Lung (tissue), 12 donors: ENCODE data around the gene SSR3. TPM values are rescaled to one million over a fixed set of nuclear protein-coding genes. Genes with fewer than 3 reads are reported as not detected.

ENCODE experiments used
- ATAC-seq: fragments of 200-7000 bp; cut with Tn5 transposase; one replicate; pipeline ENCODE4 v1.9.1; 2020; ENCODE audit warnings: moderate number of reproducible peaks; ENCODE audit not compliant: insufficient read depth, low FRiP score
- DNase-seq, 3 donors: peaks; one replicate each; pipeline ENCODE4 v3.0.0-alpha.2; 2013 to 2017
- H3K27ac ChIP-seq, 2 donors: one replicate each; pipeline ENCODE4 v1.5.1; 2013; ENCODE audit warnings: mild to moderate bottlenecking in 2 of 2, moderate library complexity in 2 of 2, control low read depth in 1 of 2, inconsistent platforms in 1 of 2, low read depth in 1 of 2, low read length in 1 of 2
- H3K27me3 ChIP-seq, 3 donors: one replicate each; pipeline ENCODE4 v1.5.1; 2013; ENCODE audit warnings: low read length in 2 of 3; ENCODE audit not compliant: control insufficient read depth in 3 of 3, insufficient read depth in 3 of 3
- H3K36me3 ChIP-seq, 4 donors: one replicate each; pipeline ENCODE4 v1.5.1; 2013; ENCODE audit warnings: low read length in 4 of 4, mild to moderate bottlenecking in 1 of 4, moderate library complexity in 1 of 4; ENCODE audit not compliant: control insufficient read depth in 4 of 4, insufficient read depth in 4 of 4
- H3K4me1 ChIP-seq, 5 donors: one replicate each; pipeline ENCODE4 v1.5.1; 2013; ENCODE audit warnings: low read length in 5 of 5, mild to moderate bottlenecking in 2 of 5, moderate library complexity in 1 of 5; ENCODE audit not compliant: control insufficient read depth in 5 of 5, insufficient read depth in 5 of 5
- H3K4me3 ChIP-seq: one replicate; pipeline ENCODE4 v1.5.1; 2013; ENCODE audit warnings: mild to moderate bottlenecking, control low read depth, moderate library complexity
- H3K9ac ChIP-seq, 2 donors: one replicate each; pipeline ENCODE4 v1.5.1; 2013; ENCODE audit warnings: low read length in 2 of 2, control low read depth in 1 of 2; ENCODE audit not compliant: insufficient read depth in 1 of 2
- H3K9me3 ChIP-seq, 4 donors: one replicate each; pipeline ENCODE4 v1.5.1; 2013; ENCODE audit warnings: low read length in 3 of 4, mild to moderate bottlenecking in 1 of 4, moderate library complexity in 1 of 4; ENCODE audit not compliant: control insufficient read depth in 4 of 4, insufficient read depth in 3 of 4
- CTCF ChIP-seq: IDR thresholded peaks from 2 replicates; pipeline ENCODE4 v1.5.1; 2012; ENCODE audit warnings: mild to moderate bottlenecking; ENCODE audit errors: control extremely low read depth, extremely low read depth
- WGBS, 2 donors: extraction: QIAGEN DNeasy Blood & Tissue Kit; methylation state at CpG; one replicate each; pipeline ENCODE4 v1.1.7; 2013; 5-methylcytosine and 5-hydroxymethylcytosine counted together
- polyA plus RNA-seq, 2 donors: library from polyadenylated mRNA; stranded (reverse); fragments of 200-250 nt; gene quantifications; one replicate each; pipeline ENCODE4 v1.2.1, GENCODE V29; 2013
- total RNA-seq, 2 donors: library from RNA; depleted of rRNA in 1 of 2; stranded (reverse); fragments of >200 nt in 1 of 2; gene quantifications; one replicate each; pipeline ENCODE4 v1.2.1, GENCODE V29; 2014 to 2021
- donor health status: control.
- donor health status: control.
- donor health status: Bipolar disorder and iron deficiency.
- donor health status: healthy.
- donor health status: DM: yes; HTN: yes; CAD: no.

SSR3 gene
- total and polyA plus RNA-seq, 4 donors: 83.7 to 209 (median 188) TPM

- ATAC-seq (no peak), DNase-seq (peak in 2 of 3 donors; percentile 40 to 50)
- H3K4me1 ChIP-seq: peaks cover 0 to 17% (median 9%) of the 10 kb centered on the region in 5 donors
- H3K9ac ChIP-seq: peak overlapping the region; percentile 78 to 87
- no peaks in the 10 kb centered on the region for H3K27me3 ChIP-seq
- H3K4me3 ChIP-seq: peak overlapping the region; percentile 94
- no peak for TF ChIP-seq CTCF
- peak overlapping the region in 1 of 2 donors; percentile 96 for H3K27ac ChIP-seq
- H3K36me3 ChIP-seq: peaks cover 3 to 17% (median 8%) of the 10 kb centered on the region in 4 donors
- WGBS, 2 donors: 30 to 39% methylated on average over 11 of the region's 11 CpGs
- H3K9me3 ChIP-seq: no peaks in the 10 kb centered on the region
These were observed 1.1 kb downstream of the SSR3 start for GRCh38 chr3:156553705-156554356.

GRCh38 chr3:156552973-156553372 lies 1.9 kb downstream of the SSR3 start:
- ATAC-seq (no peak), DNase-seq (no peak)
- H3K27ac ChIP-seq: peak overlapping the region in 1 of 2 donors; percentile 96
- WGBS, 2 donors: 90% methylated on average over 2 of the region's 2 CpGs
- H3K9me3 ChIP-seq: no peaks in the 10 kb centered on the region
- TF ChIP-seq CTCF: no peak
- no peak overlapping the region for H3K4me3 ChIP-seq
- no peaks in the 10 kb centered on the region for H3K27me3 ChIP-seq
- no peak overlapping the region for H3K9ac ChIP-seq
- H3K36me3 ChIP-seq: peaks cover 8 to 18% (median 11%) of the 10 kb centered on the region in 4 donors
- H3K4me1 ChIP-seq: peaks cover 0 to 17% (median 9%) of the 10 kb centered on the region in 5 donors

- ATAC-seq (no peak), DNase-seq (no peak)
- Histone ChIP-seq H3K27me3 (no peaks in the 10 kb centered on the region), H3K9me3 (no peaks in the 10 kb centered on the region), H3K4me3 (no peak overlapping the region), H3K27ac (peak overlapping the region in 1 of 2 donors; percentile 68), H3K9ac (no peak overlapping the region), H3K4me1 (peaks cover 0 to 24% (median 9%) of the 10 kb centered on the region in 5 donors), H3K36me3 (peaks cover 9 to 21% (median 15%) of the 10 kb centered on the region in 4 donors)
- 84 to 93% methylated on average over 4 of the region's 4 CpGs for WGBS, 2 donors
- TF ChIP-seq CTCF: no peak
These were observed 3.2 kb downstream of the SSR3 start for GRCh38 chr3:156551746-156552145.

- ATAC-seq: no peak
- H3K4me3 ChIP-seq: no peak overlapping the region
- H3K9ac ChIP-seq: no peak overlapping the region
- TF ChIP-seq CTCF: no peak
- H3K9me3 ChIP-seq: no peaks in the 10 kb centered on the region
- H3K4me1 ChIP-seq: peaks cover 0 to 26% (median 9%) of the 10 kb centered on the region in 5 donors
- 76 to 83% methylated on average over 4 of the region's 4 CpGs for WGBS, 2 donors
- H3K27ac ChIP-seq: peak overlapping the region in 1 of 2 donors; percentile 68
- peaks cover 11 to 26% (median 16%) of the 10 kb centered on the region in 4 donors for H3K36me3 ChIP-seq
- H3K27me3 ChIP-seq: no peaks in the 10 kb centered on the region
- no peak for DNase-seq
These were observed 3.7 kb downstream of the SSR3 start for GRCh38 chr3:156551261-156551660.
